CD8-positive, alpha-beta memory T cell (primary cell): Measurements from ENCODE around the gene RASAL3. TPM values are rescaled to one million over a fixed set of nuclear protein-coding genes. Genes with fewer than 3 reads are reported as not detected.

ENCODE experiments used
- CTCF ChIA-PET: fragments of 350-600 bp; sonication (Branson Sonifier 250); formaldehyde crosslinking; loops from one replicate; lab custom pipeline; 2021; ENCODE audit warnings: antibody characterized with exemption; lab: Charles Lee
- POLR2A ChIA-PET: fragments of 350-600 bp; sonication (Branson Sonifier 250); formaldehyde crosslinking; loops from one replicate; lab custom pipeline; 2021; ENCODE audit warnings: antibody characterized with exemption; lab: Charles Lee
- DNase-seq, 5 donors: peaks; one replicate each; pipeline versions ENCODE4 v3.0.0 to v3.0.0-alpha.2; 2020 to 2022; ENCODE audit warnings: mixed read lengths in 1 of 5
- H3K27ac ChIP-seq: one replicate; pipeline ENCODE4 v1.7.0; 2013; ENCODE audit warnings: low read depth, mild to moderate bottlenecking, low read length, moderate library complexity
- H3K27me3 ChIP-seq: 2 replicates; pipeline ENCODE4 v1.7.0; 2013; ENCODE audit warnings: low read length, mild to moderate bottlenecking; ENCODE audit not compliant: insufficient read depth, poor library complexity, severe bottlenecking
- H3K36me3 ChIP-seq: 2 replicates; pipeline ENCODE4 v1.7.0; 2013; ENCODE audit warnings: mild to moderate bottlenecking, low read length, moderate library complexity; ENCODE audit not compliant: insufficient read depth
- H3K4me1 ChIP-seq: 2 replicates; pipeline ENCODE4 v1.7.0; 2013; ENCODE audit warnings: mild to moderate bottlenecking, low read length, moderate library complexity; ENCODE audit not compliant: insufficient read depth
- H3K4me3 ChIP-seq: 2 replicates; pipeline ENCODE4 v1.7.0; 2013; ENCODE audit warnings: mild to moderate bottlenecking, low read length
- H3K9me3 ChIP-seq: 2 replicates; pipeline ENCODE4 v1.7.0; 2013; ENCODE audit warnings: mild to moderate bottlenecking, low read length
- H3K27ac Mint-ChIP-seq, 8 donors: one replicate each; pipeline ENCODE4 v1.8.0; 2020 to 2021; ENCODE audit warnings: mixed read lengths in 8 of 8, mild to moderate bottlenecking in 6 of 8, inconsistent platforms in 3 of 8, moderate library complexity in 3 of 8
- H3K27me3 Mint-ChIP-seq, 2 donors: one replicate each; pipeline ENCODE4 v1.8.0; 2020 to 2021; ENCODE audit warnings: mixed read lengths in 2 of 2, mild to moderate bottlenecking in 1 of 2, moderate library complexity in 1 of 2
- H3K36me3 Mint-ChIP-seq, 3 donors: one replicate each; pipeline ENCODE4 v1.8.0; 2020 to 2021; ENCODE audit warnings: mixed read lengths in 3 of 3, inconsistent platforms in 1 of 3, mild to moderate bottlenecking in 1 of 3
- H3K4me1 Mint-ChIP-seq, 3 donors: one replicate each; pipeline ENCODE4 v1.8.0; 2020 to 2021; ENCODE audit warnings: mixed read lengths in 3 of 3, inconsistent platforms in 1 of 3, mild to moderate bottlenecking in 1 of 3
- H3K4me3 Mint-ChIP-seq, 7 donors: one replicate each; pipeline ENCODE4 v1.8.0; 2020 to 2021; ENCODE audit warnings: mixed read lengths in 7 of 7, mild to moderate bottlenecking in 6 of 7, moderate library complexity in 4 of 7, inconsistent platforms in 2 of 7
- H3K9me3 Mint-ChIP-seq, 5 donors: one replicate each; pipeline ENCODE4 v1.8.0; 2020 to 2022; ENCODE audit warnings: mixed read lengths in 5 of 5, mild to moderate bottlenecking in 3 of 5, moderate library complexity in 2 of 5, inconsistent platforms in 1 of 5
- polyA plus RNA-seq: library from polyadenylated mRNA; unstranded; fragments of 300-500 nt; fragmentation: Illumina TruSeq; gene quantifications from one replicate; pipeline ENCODE4 v1.2.3, GENCODE V29; 2021
- total RNA-seq, 2 experiments: library from RNA; stranded (reverse); gene quantifications; one replicate each; pipeline ENCODE4 v1.2.3, GENCODE V29; 2021

Gene RASAL3
- total and polyA plus RNA-seq, 3 experiments from 2014 or later: 120 to 144 (median 125) TPM

DNA sequence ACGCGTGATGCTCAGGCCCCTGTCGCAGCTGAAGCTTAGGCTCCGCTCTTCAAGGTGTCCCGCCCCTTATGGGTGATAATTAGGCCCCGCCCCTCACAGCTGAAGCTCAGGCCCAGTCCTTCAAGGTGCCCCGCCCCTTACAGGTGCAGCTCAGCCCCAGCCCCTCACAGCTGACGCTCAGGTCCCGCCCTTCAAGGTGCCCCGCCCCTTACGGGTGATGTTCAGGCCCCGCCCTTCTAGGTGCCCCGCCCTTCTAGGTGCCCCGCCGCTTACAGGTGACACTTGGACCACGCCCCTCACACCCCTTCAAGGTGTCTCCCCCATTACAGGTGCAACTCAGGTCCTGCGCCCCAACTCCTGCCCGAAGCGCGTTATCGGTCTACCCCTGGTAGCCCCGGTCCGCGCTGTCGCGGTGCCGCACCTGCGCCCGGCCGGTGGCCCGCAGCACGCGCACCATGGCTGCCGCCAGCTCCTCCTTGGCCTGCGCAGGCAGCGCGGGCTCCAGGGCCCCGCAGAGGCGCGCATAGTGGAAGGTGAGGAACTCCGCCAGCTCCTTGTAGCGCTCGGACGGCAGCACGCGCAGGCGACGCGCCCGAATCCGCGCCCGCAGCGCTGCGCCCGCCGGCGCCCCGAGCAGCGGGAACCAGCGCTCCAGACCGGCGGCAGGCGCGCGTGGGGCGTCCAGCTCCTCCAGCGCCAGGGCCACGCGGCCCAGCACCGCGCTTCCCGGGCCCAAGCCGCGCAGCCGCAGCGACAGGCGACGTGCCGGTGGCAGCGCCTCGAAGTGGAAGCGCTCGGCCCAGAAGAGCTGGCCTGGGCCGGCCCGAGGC, 7.3 kb downstream of the RASAL3 start:
- no peak for DNase-seq
- Mint-ChIP-seq H3K4me1 (peaks cover 23 to 39% (median 31%) of the 10 kb centered on the region in 3 donors), H3K27ac (peak overlapping the region in 2 of 8 donors; percentile 24 to 54), H3K36me3 (peaks cover 13 to 79% (median 15%) of the 10 kb centered on the region in 3 donors), H3K4me3 (no peak overlapping the region), H3K27me3 (no peaks in the 10 kb centered on the region), H3K9me3 (no peaks in the 10 kb centered on the region)
- peaks cover 27% of the 10 kb centered on the region for H3K4me1 ChIP-seq
- H3K27me3 ChIP-seq: no peaks in the 10 kb centered on the region
- ChIA-PET POLR2A (no interaction called here), CTCF (interaction anchor here (0.6 to 1.5 kb wide), 2 partner anchors 10 to 97 kb away, joined by 3 to 5 read pairs; no protein-coding TSS in a partner anchor)
- no peak overlapping the region for H3K27ac ChIP-seq
- H3K4me3 ChIP-seq: no peak overlapping the region
- peaks cover 57% of the 10 kb centered on the region for H3K36me3 ChIP-seq
- H3K9me3 ChIP-seq: no peaks in the 10 kb centered on the region

- no peaks in the 10 kb centered on the region for H3K27me3 ChIP-seq
- POLR2A ChIA-PET: no interaction called here
- H3K9me3 Mint-ChIP-seq: no peaks in the 10 kb centered on the region
- peaks cover 13 to 79% (median 15%) of the 10 kb centered on the region in 3 donors for H3K36me3 Mint-ChIP-seq
- H3K4me3 ChIP-seq: no peak overlapping the region
- H3K4me1 ChIP-seq: peaks cover 20% of the 10 kb centered on the region
- no peaks in the 10 kb centered on the region for H3K27me3 Mint-ChIP-seq
- CTCF ChIA-PET: interaction anchor here (0.6 to 1.5 kb wide), 2 partner anchors 11 to 98 kb away, joined by 3 to 5 read pairs; no protein-coding TSS in a partner anchor
- H3K4me1 Mint-ChIP-seq: peaks cover 17 to 35% (median 25%) of the 10 kb centered on the region in 3 donors
- H3K4me3 Mint-ChIP-seq: no peak overlapping the region
- peak overlapping the region in 2 of 8 donors; percentile 47 to 54 for H3K27ac Mint-ChIP-seq
- no peak for DNase-seq
- H3K9me3 ChIP-seq: no peaks in the 10 kb centered on the region
- H3K36me3 ChIP-seq: peaks cover 58% of the 10 kb centered on the region
- H3K27ac ChIP-seq: no peak overlapping the region
These were observed 7.9 kb downstream of the RASAL3 start for GRCh38 chr19:15456441-15456840.

GRCh38 chr19:15455996-15456395, 8.3 kb downstream of the RASAL3 start:
- CTCF ChIA-PET: interaction anchor here (1.5 to 2.5 kb wide), 2 partner anchors 11 to 37 kb away, joined by 5 to 9 read pairs; partner anchors contain the start of gene AKAP8L
- Mint-ChIP-seq H3K4me3 (no peak overlapping the region), H3K27ac (no peak overlapping the region), H3K9me3 (no peaks in the 10 kb centered on the region), H3K36me3 (peaks cover 13 to 81% (median 17%) of the 10 kb centered on the region in 3 donors), H3K27me3 (no peaks in the 10 kb centered on the region), H3K4me1 (peaks cover 21 to 39% (median 29%) of the 10 kb centered on the region in 3 donors)
- H3K9me3 ChIP-seq: no peaks in the 10 kb centered on the region
- no peak overlapping the region for H3K4me3 ChIP-seq
- POLR2A ChIA-PET: no interaction called here
- H3K27ac ChIP-seq: no peak overlapping the region
- H3K4me1 ChIP-seq: peaks cover 16% of the 10 kb centered on the region
- no peaks in the 10 kb centered on the region for H3K27me3 ChIP-seq
- no peak for DNase-seq
- peaks cover 54% of the 10 kb centered on the region for H3K36me3 ChIP-seq

- no peak for DNase-seq
- CTCF ChIA-PET: interaction anchor here (1.1 to 4.3 kb wide), 3 partner anchors 8 to 35 kb away, joined by 4 to 23 read pairs (median 9); partner anchors contain the start of gene AKAP8L
- peak overlapping the region; percentile 13 to 92 (median 77) for H3K27ac Mint-ChIP-seq
- H3K4me1 Mint-ChIP-seq: peaks cover 23 to 39% (median 28%) of the 10 kb centered on the region in 3 donors
- H3K9me3 ChIP-seq: no peaks in the 10 kb centered on the region
- H3K4me1 ChIP-seq: peaks cover 12% of the 10 kb centered on the region
- H3K4me3 Mint-ChIP-seq: peak overlapping the region in 1 of 7 donors; percentile 74
- POLR2A ChIA-PET: interaction anchor here (0.9 kb wide), 1 partner anchor 9 kb away, joined by 7 read pairs; no protein-coding TSS in a partner anchor
- peaks cover 38% of the 10 kb centered on the region for H3K36me3 ChIP-seq
- peaks cover 0 to 5% of the 10 kb centered on the region in 2 donors for H3K27me3 Mint-ChIP-seq
- no peaks in the 10 kb centered on the region for H3K27me3 ChIP-seq
- no peaks in the 10 kb centered on the region for H3K9me3 Mint-ChIP-seq
- H3K27ac ChIP-seq: no peak overlapping the region
- no peak overlapping the region for H3K4me3 ChIP-seq
- H3K36me3 Mint-ChIP-seq: peaks cover 13 to 67% (median 15%) of the 10 kb centered on the region in 3 donors
These were observed 10.2 kb downstream of the RASAL3 start for GRCh38 chr19:15453906-15454860.

- peaks cover 12% of the 10 kb centered on the region for H3K4me1 ChIP-seq
- H3K27ac ChIP-seq: no peak overlapping the region
- no peaks in the 10 kb centered on the region for H3K9me3 ChIP-seq
- Mint-ChIP-seq H3K27me3 (peaks cover 0 to 5% of the 10 kb centered on the region in 2 donors), H3K9me3 (no peaks in the 10 kb centered on the region), H3K27ac (peak overlapping the region in 1 of 8 donors; percentile 78), H3K36me3 (peaks cover 13 to 65% (median 15%) of the 10 kb centered on the region in 3 donors), H3K4me3 (no peak overlapping the region), H3K4me1 (peaks cover 30 to 47% (median 34%) of the 10 kb centered on the region in 3 donors)
- peaks cover 35% of the 10 kb centered on the region for H3K36me3 ChIP-seq
- no peak overlapping the region for H3K4me3 ChIP-seq
- no peak for DNase-seq
- CTCF ChIA-PET: interaction anchor here (4.3 kb wide), 1 partner anchor 9 kb away, joined by 23 read pairs; no protein-coding TSS in a partner anchor
- H3K27me3 ChIP-seq: no peaks in the 10 kb centered on the region
- POLR2A ChIA-PET: interaction anchor here (0.7 to 1.8 kb wide), 3 partner anchors 11 to 1889 kb away, joined by 3 to 7 read pairs (median 4); no protein-coding TSS in a partner anchor
These were observed 11.2 kb downstream of the RASAL3 start for GRCh38 chr19:15453091-15453578.

DNA sequence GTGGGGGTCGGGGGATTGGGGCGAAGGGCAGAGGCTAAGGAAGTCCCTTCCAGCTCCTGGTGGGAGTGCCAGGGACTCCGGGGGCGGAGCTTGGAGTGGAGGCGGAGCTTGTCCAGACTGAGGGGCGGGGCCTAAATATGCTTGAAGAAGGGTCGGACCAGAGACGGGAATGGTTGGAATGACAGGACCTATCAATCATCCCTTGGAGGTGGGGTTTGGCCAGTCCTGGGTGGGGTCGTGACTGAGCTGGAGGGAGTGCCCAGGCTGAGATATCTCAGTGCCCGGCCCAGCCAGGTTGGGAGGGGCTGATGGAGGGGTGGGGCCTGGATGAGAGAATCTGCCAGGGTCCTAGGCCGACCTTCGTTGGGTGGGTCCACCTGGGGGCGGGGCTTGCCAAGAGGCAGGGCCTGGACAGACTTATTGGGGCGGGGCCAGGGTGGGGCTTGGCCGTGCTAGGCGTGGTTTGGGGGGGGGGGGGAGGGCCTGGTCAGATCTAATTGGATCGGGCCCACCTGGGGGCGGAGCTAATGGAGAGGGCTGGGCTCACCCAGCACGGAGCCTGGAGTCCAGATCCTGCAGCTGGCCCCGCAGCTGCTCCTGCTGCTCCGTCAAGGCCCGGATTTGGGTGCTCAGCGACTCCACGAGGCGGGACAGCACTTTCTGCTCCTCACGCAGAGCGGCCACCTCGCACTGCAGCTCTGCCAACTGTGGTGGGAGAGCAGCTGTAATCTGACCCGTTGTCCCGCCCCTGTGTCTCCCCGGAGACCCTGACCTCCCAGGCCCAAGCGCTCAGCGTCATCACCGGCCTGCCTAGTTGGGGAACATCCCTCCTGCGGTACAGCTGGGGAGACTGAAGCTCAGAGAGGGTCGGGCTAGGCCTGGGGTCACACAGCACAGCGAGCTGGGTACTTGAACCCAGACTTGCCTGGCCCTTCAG, 12.0 kb downstream of the RASAL3 start:
- Mint-ChIP-seq H3K36me3 (peaks cover 13 to 60% (median 13%) of the 10 kb centered on the region in 3 donors), H3K9me3 (no peaks in the 10 kb centered on the region), H3K4me3 (peak overlapping the region in 2 of 7 donors; percentile 45 to 56), H3K4me1 (peaks cover 28 to 47% (median 34%) of the 10 kb centered on the region in 3 donors), H3K27ac (peak overlapping the region in 5 of 8 donors; percentile 29 to 88 (median 58)), H3K27me3 (peaks cover 0 to 7% of the 10 kb centered on the region in 2 donors)
- Histone ChIP-seq H3K36me3 (peaks cover 29% of the 10 kb centered on the region), H3K4me3 (no peak overlapping the region), H3K27ac (no peak overlapping the region), H3K27me3 (no peaks in the 10 kb centered on the region), H3K9me3 (no peaks in the 10 kb centered on the region), H3K4me1 (peaks cover 12% of the 10 kb centered on the region)
- DNase-seq: peak in 1 of 5 donors; percentile 34
- ChIA-PET CTCF (interaction anchor here (0.9 to 4.3 kb wide), 3 partner anchors 10 to 103 kb away, joined by 4 to 23 read pairs (median 20); partner anchors contain the start of gene AKAP8L), POLR2A (interaction anchor here (0.5 to 1.8 kb wide), 6 partner anchors 8 to 361 kb away, joined by 3 to 7 read pairs (median 4); partner anchors contain the start of gene AKAP8L)
